Fibroblast of lung (primary cell): ENCODE measurements around the gene AKAP3.

ENCODE experiments used
- EZH2 ChIP-seq: IDR thresholded peaks from 2 replicates; pipeline ENCODE4 v1.5.1; 2012; ENCODE audit warnings: low read length, control low read depth, mild to moderate bottlenecking; ENCODE audit errors: missing control alignments
- TF ChIP-seq, protein P1 (sequence below), 2 donors: IDR thresholded peaks in 1 of 2; conservative IDR thresholded peaks in 1 of 2; 1 replicate in 1 of 2; 2 replicates in 1 of 2; pipeline ENCODE4 v1.5.1; 2011 to 2012; ENCODE audit warnings: low read length in 2 of 2, control low read depth in 1 of 2, inconsistent platforms in 1 of 2, low read depth in 1 of 2, mild to moderate bottlenecking in 1 of 2

DNA sequence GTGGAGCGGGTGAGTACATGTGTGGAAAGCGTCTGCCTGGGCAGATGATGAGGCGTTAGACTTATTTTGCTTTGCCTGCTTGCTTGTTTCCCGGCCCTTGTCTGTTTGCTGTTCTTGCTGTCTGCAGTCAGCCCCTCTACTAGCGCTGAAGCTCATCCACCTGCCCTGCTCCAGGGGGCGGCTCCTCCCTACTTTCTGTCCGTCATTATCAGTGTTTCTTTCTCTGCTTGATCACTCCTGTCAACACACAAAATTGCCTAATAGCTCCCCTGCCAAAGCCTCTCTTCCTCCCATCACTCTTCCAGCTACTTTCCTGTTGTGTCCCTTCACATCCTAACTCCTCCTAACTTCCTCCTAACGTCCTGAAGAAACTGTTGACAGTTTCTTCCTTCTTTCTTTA is 36.5 kb upstream of the AKAP3 start:
- TF ChIP-seq, protein P1, sequence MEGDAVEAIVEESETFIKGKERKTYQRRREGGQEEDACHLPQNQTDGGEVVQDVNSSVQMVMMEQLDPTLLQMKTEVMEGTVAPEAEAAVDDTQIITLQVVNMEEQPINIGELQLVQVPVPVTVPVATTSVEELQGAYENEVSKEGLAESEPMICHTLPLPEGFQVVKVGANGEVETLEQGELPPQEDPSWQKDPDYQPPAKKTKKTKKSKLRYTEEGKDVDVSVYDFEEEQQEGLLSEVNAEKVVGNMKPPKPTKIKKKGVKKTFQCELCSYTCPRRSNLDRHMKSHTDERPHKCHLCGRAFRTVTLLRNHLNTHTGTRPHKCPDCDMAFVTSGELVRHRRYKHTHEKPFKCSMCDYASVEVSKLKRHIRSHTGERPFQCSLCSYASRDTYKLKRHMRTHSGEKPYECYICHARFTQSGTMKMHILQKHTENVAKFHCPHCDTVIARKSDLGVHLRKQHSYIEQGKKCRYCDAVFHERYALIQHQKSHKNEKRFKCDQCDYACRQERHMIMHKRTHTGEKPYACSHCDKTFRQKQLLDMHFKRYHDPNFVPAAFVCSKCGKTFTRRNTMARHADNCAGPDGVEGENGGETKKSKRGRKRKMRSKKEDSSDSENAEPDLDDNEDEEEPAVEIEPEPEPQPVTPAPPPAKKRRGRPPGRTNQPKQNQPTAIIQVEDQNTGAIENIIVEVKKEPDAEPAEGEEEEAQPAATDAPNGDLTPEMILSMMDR (conservative IDR thresholded peaks at IDR 0.05 in 1 of 2, IDR thresholded peaks at IDR 0.05 in 1 of 2; ENCODE audit: low read depth in 1 of 2, low read length in 2 of 2), result no peak
- TF ChIP-seq EZH2, result no peak
